ENCODE data around the gene CD8B2. TPM values are rescaled to one million over a fixed set of nuclear protein-coding genes. Genes with fewer than 3 reads are reported as not detected.
"Not testable (repeated sequence)": the region's sequence is repeated elsewhere in the genome, so short reads cannot be mapped to it uniquely, and the experiment has no call there.

CD8B2 gene
- polyA plus RNA-seq, 2 of the 4 experiments (the other 2 are of a cell fraction), result not detected

DNA sequence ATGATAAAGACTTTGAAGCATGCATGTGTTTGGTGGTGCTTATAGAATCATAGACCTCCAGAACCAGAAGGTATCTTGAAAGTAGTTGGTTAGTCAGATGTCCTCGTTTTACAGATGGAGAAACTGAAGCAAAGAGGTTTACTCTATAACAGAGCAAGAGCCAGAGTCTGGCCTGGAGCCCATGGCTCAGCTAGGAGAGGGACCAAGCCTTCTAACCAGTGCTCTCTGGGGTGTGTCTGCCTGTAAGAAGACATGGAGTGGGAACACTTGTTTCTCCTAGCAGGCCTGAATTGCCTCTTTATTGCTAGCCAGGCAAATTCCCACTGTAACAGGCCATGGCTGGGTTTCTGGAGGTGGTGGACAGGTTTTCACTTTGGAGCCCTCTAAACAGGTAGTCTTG is 67.9 kb downstream of the CD8B2 start:
- Histone ChIP-seq H3K9me3 (no peaks in the 10 kb centered on the region), H3K4me3 (no peak overlapping the region), H3K27ac (no peak overlapping the region), H3K4me1 (no peaks in the 10 kb centered on the region), H3K4me2 (no peak overlapping the region)
- 0% methylated on average over 1 of the region's 1 CpG for WGBS (ENCODE audit: missing lambda C conversion rate)
- DNase-seq (ENCODE audit: low read depth in 1 of 2, low spot score in 1 of 2) (no peak), FAIRE-seq (no peak), ATAC-seq (no peak)
- CTCF ChIA-PET, result no interaction called here
- POLR2A ChIA-PET, result no interaction called here
- no peak for TF ChIP-seq SREBF2 (IDR thresholded peaks at IDR 0.05)
- TF ChIP-seq, protein P1, sequence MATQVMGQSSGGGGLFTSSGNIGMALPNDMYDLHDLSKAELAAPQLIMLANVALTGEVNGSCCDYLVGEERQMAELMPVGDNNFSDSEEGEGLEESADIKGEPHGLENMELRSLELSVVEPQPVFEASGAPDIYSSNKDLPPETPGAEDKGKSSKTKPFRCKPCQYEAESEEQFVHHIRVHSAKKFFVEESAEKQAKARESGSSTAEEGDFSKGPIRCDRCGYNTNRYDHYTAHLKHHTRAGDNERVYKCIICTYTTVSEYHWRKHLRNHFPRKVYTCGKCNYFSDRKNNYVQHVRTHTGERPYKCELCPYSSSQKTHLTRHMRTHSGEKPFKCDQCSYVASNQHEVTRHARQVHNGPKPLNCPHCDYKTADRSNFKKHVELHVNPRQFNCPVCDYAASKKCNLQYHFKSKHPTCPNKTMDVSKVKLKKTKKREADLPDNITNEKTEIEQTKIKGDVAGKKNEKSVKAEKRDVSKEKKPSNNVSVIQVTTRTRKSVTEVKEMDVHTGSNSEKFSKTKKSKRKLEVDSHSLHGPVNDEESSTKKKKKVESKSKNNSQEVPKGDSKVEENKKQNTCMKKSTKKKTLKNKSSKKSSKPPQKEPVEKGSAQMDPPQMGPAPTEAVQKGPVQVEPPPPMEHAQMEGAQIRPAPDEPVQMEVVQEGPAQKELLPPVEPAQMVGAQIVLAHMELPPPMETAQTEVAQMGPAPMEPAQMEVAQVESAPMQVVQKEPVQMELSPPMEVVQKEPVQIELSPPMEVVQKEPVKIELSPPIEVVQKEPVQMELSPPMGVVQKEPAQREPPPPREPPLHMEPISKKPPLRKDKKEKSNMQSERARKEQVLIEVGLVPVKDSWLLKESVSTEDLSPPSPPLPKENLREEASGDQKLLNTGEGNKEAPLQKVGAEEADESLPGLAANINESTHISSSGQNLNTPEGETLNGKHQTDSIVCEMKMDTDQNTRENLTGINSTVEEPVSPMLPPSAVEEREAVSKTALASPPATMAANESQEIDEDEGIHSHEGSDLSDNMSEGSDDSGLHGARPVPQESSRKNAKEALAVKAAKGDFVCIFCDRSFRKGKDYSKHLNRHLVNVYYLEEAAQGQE (IDR thresholded peaks at IDR 0.05), result no peak
- no peak for TF ChIP-seq MAFK (IDR thresholded peaks at IDR 0.05; ENCODE audit: partially characterized antibody)
- no peak for TF ChIP-seq RAD21 (conservative IDR thresholded peaks at IDR 0.05 in 1 of 2, IDR thresholded peaks at IDR 0.05 in 1 of 2)
- TF ChIP-seq HOXB13 (CRISPR knock-in tag; IDR thresholded peaks at IDR 0.05; ENCODE audit: low read depth), result no peak

DNA sequence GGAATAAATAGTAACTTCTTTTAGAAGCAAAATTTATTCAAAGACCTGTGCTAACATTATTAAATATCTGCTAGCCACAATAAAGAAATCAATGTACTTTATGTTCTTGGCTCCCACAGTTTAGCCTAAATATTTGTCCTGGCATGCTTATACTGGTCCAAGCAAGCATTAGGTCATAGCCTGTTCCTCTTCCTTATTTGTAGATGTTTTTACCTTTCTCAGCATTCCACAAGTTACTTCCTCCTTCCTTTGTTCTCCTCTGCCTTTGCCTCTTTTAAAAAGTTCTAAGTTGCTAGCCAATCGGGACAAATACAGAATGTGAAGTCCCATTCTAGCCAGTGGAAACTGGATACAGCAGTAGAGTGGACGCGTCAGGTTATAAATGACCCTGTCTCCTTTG is 72.6 kb downstream of the CD8B2 start:
- H3K4me1 ChIP-seq; CTCF ChIA-PET; FAIRE-seq; DNase-seq (ENCODE audit: low read depth in 1 of 2, low spot score in 1 of 2); ATAC-seq; POLR2A ChIA-PET; H3K9me3 ChIP-seq; H3K27ac ChIP-seq; H3K4me3 ChIP-seq; H3K4me2 ChIP-seq: not testable (repeated sequence)
- WGBS (ENCODE audit: missing lambda C conversion rate), result 68% methylated on average over 3 of the region's 3 CpGs

DNA sequence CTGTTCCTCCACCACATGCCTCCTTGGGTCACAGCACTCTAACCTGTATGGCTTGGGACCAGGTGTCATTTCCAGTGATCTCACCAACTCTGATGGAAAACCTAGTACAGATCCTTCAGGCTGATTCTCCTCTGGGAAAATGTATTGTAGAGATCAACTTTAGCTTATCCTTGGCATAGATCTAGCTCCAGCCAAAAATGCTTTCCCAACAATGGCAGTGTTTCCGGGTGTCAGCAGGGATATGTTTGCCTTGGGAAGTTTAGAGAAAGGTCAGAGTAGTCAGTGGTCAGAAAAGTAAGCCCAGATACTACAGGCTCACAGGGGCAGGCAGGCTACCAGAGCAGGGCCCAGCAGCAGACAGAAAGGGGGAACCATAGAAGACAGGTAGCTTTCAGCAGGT is 73.6 kb downstream of the CD8B2 start:
- Histone ChIP-seq H3K27ac (no peak overlapping the region), H3K4me2 (no peak overlapping the region), H3K4me3 (no peak overlapping the region), H3K9me3 (no peaks in the 10 kb centered on the region), H3K4me1 (no peaks in the 10 kb centered on the region)
- FAIRE-seq (no peak), ATAC-seq (no peak), DNase-seq (ENCODE audit: low read depth in 1 of 2, low spot score in 1 of 2) (no peak)
- ChIA-PET POLR2A (no interaction called here), CTCF (interaction anchor here (0.6 to 3.4 kb wide), 3 partner anchors 12 to 345 kb away, joined by 3 to 21 read pairs (median 16); no protein-coding TSS in a partner anchor)
- TF ChIP-seq FOSB (CRISPR knock-in tag; IDR thresholded peaks at IDR 0.05) (no peak), JUN (IDR thresholded peaks at IDR 0.05) (no peak), SREBF2 (IDR thresholded peaks at IDR 0.05) (no peak), HOXA7 (CRISPR knock-in tag; IDR thresholded peaks at IDR 0.05) (no peak), BHLHE40 (IDR thresholded peaks at IDR 0.05; ENCODE audit: low read depth, low read length) (no peak), RAD21 (conservative IDR thresholded peaks at IDR 0.05 in 1 of 2, IDR thresholded peaks at IDR 0.05 in 1 of 2) (no peak), TFCP2L1 (CRISPR knock-in tag; IDR thresholded peaks at IDR 0.05) (no peak), MYC (IDR thresholded peaks at IDR 0.05; ENCODE audit: borderline replicate concordance, low read length) (no peak), HEYL (CRISPR knock-in tag; IDR thresholded peaks at IDR 0.05) (no peak), CHD2 (IDR thresholded peaks at IDR 0.05; ENCODE audit: low read length, partially characterized antibody) (no peak), NPAS2 (CRISPR knock-in tag; IDR thresholded peaks at IDR 0.05; ENCODE audit: borderline replicate concordance) (no peak), CEBPB (IDR thresholded peaks at IDR 0.05) (no peak), FOXS1 (CRISPR knock-in tag; IDR thresholded peaks at IDR 0.05) (no peak), JUNB (IDR thresholded peaks at IDR 0.05) (no peak), RARB (CRISPR knock-in tag; IDR thresholded peaks at IDR 0.05) (no peak), MAFK (IDR thresholded peaks at IDR 0.05; ENCODE audit: partially characterized antibody) (no peak)
- TF ChIP-seq, protein P2, sequence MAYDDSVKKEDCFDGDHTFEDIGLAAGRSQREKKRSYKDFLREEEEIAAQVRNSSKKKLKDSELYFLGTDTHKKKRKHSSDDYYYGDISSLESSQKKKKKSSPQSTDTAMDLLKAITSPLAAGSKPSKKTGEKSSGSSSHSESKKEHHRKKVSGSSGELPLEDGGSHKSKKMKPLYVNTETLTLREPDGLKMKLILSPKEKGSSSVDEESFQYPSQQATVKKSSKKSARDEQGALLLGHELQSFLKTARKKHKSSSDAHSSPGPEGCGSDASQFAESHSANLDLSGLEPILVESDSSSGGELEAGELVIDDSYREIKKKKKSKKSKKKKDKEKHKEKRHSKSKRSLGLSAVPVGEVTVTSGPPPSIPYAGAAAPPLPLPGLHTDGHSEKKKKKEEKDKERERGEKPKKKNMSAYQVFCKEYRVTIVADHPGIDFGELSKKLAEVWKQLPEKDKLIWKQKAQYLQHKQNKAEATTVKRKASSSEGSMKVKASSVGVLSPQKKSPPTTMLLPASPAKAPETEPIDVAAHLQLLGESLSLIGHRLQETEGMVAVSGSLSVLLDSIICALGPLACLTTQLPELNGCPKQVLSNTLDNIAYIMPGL (CRISPR knock-in tag; IDR thresholded peaks at IDR 0.05; ENCODE audit: borderline replicate concordance), result no peak
- TF ChIP-seq, protein P3, sequence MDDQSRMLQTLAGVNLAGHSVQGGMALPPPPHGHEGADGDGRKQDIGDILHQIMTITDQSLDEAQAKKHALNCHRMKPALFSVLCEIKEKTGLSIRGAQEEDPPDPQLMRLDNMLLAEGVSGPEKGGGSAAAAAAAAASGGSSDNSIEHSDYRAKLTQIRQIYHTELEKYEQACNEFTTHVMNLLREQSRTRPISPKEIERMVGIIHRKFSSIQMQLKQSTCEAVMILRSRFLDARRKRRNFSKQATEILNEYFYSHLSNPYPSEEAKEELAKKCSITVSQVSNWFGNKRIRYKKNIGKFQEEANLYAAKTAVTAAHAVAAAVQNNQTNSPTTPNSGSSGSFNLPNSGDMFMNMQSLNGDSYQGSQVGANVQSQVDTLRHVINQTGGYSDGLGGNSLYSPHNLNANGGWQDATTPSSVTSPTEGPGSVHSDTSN (IDR thresholded peaks at IDR 0.05), result no peak
- TF ChIP-seq, protein P4, sequence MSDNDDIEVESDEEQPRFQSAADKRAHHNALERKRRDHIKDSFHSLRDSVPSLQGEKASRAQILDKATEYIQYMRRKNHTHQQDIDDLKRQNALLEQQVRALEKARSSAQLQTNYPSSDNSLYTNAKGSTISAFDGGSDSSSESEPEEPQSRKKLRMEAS (IDR thresholded peaks at IDR 0.05), result no peak
- 20% methylated on average over 1 of the region's 1 CpG for WGBS (ENCODE audit: missing lambda C conversion rate)

All from A549 (cell line).